Fibroblast of skin of abdomen (primary cell): ENCODE results near the gene TP73.

Experiments
- DNase-seq: peaks from one replicate; pipeline ENCODE4 v3.0.0-alpha.2; 2013

TP73 gene

DNA sequence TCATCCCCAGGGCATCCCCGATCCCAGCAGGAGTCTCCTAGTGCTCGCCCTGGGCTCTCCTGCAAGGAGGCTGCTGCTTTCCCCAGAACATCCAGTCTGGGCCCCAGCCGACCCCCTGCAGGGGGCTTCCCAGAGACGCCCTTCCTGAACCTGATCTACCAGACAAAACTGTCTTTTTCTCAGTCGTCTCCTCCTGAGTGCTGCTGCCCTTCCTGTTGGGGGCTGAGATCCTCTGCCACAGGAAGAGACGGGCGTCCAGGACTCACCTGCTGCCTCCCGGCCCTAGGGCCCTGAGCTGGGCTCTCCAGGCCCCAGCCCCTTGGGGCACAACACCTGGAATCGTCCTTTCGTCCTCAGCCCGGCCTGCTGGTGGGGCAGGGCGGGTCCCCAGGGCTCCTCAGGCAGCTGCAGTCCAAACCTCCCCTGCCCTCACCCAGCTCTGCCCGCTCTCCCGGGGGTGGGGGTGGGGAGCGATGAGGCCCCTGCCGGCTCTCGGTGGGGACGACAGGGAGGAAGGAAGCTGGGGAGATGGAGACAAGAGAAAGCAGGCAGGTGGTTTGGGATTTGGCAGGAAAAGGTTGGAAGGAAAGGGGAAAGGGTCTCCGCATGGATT is 36.9 kb downstream of the TP73 start:
- DNase-seq: no peak

DNA sequence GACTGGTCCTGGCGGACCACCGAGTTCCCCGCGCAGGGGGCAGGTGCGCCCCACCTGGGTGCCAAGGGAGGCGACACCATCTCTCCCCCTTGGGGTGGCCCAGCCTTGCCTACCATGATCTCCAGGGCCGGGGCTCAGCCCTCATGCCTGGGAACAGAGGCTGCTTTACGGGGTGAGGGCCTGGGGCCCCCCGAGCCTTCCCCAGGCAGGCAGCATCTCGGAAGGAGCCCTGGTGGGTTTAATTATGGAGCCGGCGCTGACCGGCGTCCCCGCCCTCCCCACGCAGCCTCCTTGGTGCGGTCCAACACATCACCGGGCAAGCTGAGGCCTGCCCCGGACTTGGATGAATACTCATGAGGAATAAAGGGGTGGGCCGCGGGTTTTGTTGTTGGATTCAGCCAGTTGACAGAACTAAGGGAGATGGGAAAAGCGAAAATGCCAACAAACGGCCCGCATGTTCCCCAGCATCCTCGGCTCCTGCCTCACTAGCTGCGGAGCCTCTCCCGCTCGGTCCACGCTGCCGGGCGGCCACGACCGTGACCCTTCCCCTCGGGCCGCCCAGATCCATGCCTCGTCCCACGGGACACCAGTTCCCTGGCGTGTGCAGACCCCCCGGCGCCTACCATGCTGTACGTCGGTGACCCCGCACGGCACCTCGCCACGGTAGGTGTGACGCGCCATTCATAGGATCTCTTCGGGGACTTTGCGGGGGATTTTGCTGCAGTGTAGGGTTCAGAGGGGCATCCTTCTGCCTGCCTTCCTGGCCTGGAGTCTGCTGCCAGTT is 38.2 kb downstream of the TP73 start:
- no peak for DNase-seq

DNA sequence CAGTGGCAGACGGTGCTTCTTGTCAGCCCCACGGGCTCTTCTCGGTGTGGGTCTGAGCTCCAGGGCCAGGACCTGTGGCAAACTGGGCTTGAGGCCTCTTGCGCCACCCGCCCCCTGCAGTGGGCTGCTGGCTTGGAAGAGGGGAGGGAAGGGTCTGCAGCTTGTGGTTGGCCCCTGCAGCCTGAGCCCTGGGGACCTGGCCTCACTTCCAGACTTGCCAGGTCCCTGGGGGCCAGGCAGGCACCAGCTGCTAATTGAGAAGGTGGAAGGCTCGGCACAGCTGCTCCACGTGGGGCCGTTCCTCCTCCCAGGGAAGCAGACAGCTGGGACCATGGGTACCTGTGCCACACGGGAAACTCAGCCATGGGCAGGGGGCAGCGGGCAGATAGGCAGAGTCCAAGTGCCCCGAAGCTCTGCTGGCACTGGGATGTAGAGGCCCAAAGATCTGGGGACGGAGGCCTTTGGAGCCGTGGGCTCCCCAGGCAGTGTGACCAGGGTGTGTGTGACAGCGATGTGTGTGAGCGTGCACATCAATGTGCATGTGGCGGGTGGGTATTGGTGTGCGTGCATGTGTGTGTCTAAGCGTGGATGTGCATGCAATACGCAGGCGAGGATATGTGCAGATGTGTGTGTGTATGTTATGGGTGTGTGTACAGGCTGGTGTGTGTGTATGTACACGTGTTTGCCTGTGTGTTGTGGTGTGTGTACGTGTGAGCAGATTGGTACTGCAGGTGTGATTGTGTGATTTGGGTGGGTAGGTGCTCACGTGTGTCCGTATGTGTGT is 39.3 kb downstream of the TP73 start:
- no peak for DNase-seq

DNA sequence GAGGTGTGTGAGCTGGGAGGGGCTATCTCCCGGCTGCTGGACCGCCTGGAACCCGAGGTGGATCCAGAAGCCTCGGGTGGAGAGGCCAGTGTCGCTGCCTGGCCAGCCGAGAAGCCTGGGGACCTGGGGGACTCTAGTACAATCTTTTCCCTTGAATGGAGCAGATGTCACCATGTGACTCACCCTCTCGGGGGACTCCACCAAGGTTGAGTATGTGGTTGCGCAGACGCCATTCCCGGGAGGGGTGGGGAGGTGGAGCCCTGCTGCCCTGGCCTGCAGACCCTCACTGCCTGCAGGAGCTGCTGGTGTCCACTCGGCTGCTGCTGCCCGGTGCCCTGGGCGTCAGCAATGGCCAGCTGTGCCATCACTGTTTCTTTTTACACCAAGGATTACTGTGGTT is 40.3 kb downstream of the TP73 start:
- DNase-seq: no peak

DNA sequence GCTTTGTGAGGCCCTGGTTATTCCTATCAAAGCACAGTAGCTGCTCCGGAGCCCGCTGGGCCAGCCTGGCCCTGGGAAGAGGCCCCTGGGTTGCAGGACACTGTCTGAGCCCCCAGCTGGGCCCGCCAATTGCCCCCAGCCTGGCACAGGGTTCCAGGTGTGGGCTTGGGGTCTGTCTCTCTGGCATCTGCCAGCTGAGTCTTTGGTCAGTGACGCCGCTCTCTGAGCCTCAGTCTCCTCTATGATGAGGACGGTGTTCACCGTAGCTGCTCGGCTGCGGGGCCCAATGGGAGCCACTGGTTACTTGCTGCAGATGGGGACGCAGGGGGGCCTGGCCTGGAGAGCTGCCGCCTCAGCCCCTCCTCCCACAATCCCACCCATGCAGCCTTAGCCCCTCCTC is 41.0 kb downstream of the TP73 start:
- no peak for DNase-seq

DNA sequence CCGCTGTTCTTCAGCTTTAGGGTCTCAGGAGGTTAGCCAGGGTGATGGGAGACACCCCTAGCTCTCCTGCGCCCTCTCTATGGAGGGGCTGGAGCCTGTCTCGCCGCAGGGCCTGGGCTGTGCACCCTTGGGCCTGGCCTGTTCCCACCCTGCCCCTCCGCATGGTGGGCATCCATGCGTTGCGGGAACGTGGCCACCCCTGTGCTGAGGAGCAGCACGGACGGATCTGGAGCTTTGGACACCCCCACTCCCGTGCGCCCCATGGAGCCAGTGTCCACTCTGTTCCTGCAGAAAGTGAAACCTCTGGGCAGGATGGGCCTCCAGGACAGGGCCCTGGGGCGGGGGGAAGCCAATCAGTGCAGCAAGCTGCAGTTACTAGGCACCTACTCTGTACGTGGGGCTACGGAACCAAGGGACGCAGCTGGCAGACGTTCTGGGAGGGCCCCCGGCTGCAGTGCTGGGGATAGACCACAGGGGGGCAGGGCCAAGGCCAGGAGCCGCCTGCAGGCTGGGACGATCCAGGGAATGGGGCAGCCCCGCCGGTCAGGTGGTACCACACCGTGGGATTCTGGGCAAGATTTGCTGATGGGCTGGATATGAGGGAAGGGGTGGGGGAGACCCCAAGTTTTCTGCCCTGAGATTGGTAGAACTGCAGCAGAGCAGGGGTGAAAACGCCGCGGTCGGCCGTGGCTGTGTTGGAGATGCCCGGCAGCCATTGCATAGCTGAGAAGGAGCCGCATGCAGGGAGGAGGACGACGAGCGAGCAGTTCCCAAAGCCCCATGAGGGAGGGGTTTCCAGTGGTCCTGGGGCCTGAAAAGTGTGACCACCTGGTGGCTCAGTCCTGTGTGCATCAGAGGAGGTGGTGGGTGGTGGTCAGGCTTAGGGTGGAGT is 43.3 kb downstream of the TP73 start:
- DNase-seq: peak; percentile 11

DNA sequence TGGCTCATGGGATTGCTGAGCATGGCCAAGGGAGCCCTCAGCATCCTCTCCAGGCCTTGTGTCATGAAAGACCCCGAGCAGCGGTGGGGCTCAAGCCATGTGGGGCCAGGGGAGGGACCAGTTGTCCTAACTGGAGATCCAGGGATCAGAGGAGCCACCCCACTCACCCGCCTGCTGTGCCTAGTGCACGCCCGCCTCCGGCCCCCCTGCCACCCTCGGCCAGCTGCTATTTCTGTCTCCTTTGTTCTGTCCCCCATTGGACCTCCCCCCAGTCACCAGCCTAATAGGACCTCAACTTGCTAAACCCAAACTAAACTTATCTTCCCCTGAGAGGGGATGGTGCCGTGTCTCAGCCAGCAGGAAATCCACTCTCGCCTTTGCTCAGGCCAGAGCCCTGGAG is 44.4 kb downstream of the TP73 start:
- no peak for DNase-seq

DNA sequence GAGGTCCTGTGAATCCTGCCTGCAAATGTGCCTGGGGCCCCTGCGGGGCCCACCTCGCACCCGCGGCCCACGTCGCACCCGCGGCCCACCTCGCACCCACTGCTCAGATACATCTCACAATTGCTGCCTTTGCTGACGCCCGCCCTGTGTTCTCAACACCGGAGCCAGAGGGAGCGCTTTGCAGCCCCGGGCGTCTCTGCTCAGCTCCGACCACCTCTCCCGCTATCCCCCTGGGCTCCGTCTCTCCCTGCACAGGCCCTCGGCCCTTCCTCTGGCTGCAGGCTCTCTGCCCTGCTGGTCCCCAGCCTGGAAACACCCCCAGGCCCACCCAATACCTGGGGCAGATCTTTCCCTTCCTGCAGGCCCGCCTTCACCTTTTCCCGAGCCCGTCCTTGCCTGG is 44.8 kb downstream of the TP73 start:
- no peak for DNase-seq

DNA sequence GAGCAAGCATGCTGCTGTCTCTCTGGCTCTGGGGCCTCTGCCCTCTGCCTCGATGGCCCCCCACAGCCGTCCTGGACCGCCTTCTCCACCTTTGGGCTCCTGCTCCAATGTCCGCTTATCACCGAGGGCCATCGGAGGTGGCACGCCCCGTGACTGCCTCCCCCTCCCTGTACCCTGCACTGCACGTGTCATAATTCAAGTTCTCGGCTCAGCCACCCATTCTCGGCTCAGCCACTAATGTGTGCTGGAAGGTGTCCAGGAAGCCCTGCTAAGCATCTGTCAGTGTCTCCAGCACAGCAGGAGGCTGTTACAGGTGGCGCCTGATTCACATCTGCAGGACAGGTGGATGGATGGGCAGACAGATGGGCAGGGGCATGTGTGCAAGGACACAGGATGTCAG is 45.5 kb downstream of the TP73 start:
- DNase-seq: no peak

DNA sequence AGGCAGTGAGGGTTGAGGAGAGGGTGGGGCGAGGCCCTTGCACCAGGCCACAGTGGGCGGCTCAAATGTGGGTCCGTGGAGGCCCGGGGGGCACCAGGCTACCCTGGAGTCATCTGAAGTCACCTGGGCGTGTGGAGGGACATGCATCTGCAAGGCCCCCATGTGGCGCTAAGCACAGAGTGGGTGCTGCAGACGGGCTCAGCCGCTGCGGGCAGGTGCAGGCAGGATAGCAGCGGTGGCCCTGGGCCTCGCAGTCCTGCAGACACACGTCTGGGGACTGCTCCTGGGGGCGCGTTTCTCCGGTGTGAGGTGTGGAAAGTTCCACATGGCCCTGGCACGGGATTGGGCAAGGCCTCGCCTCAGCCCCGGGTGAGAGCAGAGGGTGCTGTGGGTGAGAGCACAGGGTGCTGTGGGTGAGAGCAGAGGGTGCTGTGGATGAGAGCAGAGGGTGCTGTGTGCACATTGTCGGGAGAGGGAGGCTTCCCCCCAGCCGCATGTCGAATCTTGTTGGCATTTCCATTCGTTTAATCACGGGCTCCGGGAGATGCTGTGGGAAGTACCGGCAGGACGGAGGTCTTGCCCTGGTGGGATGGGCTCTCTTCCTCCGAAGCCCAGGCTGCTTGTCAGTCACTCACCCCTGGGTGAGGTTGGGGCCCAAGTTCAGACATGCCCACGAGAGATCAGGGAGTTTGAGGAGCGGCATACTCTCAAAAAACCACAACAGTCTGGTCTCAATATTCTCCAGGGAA is 46.5 kb downstream of the TP73 start:
- DNase-seq: no peak

DNA sequence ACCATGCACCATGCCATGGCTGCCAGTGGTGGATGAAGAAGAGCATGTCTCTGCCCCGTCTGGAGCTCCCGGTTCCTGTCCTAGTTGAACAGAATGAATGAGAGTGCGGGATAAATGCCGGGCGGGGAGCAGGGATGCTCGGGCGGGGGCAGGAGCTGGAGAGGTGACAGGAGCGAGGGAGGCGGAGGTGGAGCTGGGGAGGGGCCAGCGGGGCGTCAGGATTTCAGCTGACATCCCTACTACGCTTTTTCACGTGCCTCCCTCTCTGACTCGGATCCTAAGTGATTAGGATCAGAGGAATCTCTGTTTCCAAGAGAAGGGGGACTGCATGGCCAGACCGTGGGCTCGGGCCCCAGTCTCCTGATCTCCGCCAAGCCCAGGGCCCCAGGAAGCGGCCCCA is 47.3 kb downstream of the TP73 start:
- no peak for DNase-seq

DNA sequence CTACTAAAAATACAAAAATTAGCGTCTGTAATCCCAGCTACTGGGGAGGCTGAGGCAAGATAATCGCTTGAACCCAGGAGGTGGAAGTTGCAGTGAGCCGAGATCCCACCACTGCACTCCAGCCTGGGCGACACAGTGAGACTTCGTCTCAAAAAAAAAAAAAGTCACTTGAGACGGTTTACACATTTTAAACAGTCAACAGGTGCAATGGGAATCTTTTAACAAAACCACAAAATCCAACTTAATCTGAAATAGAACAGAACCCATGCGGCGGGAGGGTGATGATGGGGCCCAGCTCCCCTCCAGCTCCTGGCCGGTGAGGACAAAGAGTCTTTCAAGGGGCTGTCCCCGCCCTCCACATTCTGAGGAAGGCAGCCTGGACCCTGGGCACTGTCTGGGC is 48.3 kb downstream of the TP73 start:
- no peak for DNase-seq

DNA sequence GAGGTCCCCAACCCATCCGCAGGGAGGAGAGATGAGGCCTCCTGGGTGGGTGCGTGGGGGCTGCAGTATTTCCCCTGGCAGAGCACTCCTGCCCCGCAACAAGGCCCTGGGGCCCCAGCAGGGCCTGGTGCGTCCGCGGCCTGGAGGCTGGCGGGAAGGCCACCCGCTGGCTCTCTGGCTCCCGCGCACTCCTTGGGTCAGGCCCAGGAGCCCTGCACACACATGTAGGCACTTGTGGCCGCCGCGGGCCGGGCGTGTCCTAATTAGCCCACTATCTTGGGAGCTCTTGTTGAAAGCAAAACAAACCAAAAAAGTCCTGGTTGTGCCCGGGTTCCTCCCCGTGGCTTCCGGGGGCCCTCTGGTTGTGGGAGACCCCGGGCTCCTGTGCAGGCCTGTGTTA is 50.2 kb downstream of the TP73 start:
- DNase-seq: no peak

DNA sequence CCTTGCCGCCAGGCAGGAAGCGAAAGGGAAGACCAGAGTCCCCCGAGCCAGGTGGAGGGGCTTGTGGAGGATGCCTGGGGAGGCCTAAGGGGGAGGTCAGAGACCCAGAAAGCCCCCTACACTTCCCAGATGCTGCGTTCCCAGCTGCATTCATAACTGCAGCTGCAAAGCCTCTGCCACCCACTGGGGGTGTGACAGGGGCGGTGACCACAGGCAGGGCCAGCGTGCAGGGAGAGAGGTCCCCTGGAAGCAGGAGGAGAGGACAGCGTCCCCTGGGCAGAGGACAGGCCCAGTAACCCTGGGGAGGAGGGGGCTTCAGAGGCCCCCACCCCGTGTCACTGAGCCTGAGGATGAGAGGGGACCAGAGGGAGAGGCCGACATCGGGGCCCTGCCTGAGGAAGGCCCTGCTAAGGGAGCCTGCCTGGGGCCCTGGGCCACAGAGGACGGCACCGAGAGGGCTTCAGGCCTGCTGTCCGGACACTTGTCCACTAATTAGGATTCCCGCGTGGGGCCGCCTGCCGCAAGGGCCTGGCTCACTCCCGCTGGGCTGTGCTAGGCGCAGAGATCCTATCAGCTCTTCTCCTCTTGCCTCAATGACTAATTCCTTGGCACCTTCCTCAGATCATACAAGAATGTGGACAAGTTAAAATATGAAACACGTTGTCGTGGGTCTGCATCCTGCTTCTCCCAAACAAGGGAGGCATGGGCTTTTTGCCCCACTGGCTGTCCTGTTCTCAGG is 50.8 kb downstream of the TP73 start:
- no peak for DNase-seq

DNA sequence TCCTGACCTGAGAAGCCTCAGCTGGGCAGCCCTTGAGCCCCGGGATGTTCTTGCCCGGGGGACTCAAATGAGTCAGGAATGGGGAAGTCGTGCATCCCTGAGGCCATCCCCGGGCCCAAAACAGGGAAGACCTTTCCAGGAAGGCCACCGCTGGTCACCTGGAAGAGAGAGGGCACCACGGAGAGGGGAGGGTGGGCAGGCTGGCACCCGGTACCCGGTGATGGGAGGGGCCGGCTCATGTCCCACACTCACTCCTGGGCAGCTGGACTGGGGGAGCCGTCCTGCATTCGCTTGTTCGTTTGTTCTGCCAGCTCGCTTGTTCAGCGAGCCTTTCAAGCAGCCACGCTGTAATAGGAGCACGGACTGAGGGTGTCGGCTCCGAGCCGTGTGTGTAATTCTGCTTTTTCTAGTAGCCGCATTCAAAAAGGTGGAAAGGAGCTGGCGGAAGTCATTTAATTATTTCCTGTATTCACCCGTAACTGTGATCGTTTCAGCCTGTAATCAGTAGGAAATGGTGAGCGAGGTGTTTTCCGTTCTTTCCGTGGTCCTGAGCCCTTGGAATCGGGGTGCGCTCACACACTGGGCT is 51.6 kb downstream of the TP73 start:
- DNase-seq: no peak

DNA sequence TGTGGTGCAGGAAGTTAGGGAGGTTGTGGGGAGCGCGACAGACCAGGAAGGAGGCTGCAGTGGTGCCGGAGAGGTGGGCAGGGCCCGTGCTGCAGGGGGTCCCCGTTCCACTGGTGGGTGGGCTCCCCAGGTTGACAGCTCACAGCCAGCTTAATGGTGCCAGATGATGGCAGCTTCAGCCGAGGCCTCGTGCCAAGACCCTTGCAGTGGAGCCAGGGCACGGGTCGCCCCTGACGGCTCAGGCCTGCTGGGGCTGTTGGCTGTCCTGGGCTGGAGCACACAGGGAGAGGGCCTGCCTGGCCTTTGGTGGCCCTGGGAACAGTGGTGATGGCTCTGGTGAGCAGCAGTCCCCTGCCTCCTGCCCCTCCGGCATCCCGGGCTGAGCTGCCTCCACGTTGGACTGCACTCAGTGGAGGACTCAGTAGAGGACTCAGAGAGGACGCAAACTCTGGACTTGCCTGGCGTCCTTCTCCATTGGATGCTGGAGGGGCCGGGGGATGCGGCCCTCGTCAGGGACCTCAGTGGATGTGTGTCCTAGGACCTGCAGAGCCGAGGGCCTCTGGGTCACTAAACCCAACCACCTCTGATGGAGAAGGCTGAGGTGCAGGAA is 53.1 kb downstream of the TP73 start:
- no peak for DNase-seq

DNA sequence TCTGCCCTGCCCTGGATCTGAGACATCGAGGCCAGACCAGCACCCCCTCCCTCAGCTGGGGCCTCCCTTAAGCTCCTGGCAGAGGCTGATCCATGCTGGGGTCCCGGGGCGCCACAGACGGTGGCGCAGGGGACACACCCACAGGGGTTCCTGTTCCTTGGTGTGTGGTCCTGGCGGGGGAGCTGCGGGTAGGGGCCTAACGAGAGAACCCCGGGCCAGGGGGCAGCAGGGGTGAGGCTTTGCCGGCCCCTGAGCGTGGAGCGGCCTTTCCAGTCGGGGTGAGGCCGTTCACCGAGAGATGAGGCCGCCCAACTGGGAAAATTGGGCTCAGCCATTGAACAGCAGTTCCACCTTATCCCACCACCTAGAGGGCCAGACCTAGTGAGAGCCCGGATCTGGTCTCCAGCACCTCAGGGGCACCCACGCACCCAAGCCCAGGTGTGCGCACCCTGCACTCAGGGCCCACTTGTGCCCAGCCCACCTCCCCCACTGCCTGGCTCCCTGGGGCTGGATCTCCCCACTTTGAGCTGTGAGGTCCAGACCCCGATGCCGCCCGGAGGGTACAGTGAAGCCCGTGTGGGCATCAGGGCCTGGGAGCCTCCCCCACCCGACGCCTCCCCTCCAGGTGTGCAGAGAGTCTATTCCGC is 54.5 kb downstream of the TP73 start:
- DNase-seq: no peak

DNA sequence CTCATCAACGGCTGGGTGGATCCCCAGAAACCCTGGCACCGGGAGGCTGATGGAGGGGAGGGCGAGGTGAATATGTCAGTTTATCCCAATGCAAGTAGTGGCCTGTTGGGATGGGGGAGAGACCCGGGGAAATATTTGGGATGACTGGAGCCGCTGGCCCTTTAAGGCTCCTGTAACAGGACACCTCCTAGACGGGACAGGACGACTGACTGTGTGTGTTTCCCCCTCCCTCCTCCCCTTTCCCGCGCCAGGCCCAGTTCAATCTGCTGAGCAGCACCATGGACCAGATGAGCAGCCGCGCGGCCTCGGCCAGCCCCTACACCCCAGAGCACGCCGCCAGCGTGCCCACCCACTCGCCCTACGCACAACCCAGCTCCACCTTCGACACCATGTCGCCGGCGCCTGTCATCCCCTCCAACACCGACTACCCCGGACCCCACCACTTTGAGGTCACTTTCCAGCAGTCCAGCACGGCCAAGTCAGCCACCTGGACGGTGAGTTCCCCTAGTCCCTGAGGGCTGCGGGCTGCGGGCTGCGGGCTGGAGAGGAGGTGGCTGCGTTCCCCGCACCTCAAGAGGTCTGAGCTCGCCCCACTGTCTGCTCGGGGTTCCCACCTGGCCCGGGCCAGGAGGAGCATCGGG is 55.1 kb downstream of the TP73 start:
- no peak for DNase-seq

DNA sequence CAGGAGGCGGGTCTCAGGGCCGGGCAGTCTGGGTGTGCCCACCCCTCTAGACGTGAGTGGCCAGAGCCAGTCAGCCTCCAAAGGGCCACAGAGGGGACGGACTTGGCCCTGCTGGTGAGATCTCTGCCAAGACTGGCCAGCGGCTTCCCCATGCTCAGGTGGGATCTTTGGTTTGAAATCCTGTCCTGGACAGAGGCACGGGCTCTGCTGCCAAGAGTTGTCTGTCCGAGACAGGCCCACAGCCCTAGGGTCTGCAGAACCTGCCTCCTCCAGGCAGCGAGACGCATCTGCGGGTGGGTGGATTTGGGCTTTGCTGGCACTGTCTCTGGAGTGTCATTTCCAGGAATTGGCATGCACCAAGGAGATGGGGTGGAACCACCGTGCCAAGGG is 55.6 kb downstream of the TP73 start:
- DNase-seq: no peak
